Activated naive CD8-positive, alpha-beta T cell (primary cell): Measurements from ENCODE around the gene FRS3.

Experiments
- H3K27ac Mint-ChIP-seq: one replicate; pipeline ENCODE4 v1.8.0; 2021; ENCODE audit warnings: mixed read lengths
- H3K27me3 Mint-ChIP-seq: one replicate; pipeline ENCODE4 v1.8.0; 2021; ENCODE audit warnings: mixed read lengths
- H3K36me3 Mint-ChIP-seq: one replicate; pipeline ENCODE4 v1.8.0; 2021; ENCODE audit warnings: mixed read lengths
- H3K4me1 Mint-ChIP-seq: one replicate; pipeline ENCODE4 v1.8.0; 2021; ENCODE audit warnings: low read depth, mixed read lengths
- H3K4me3 Mint-ChIP-seq: one replicate; pipeline ENCODE4 v1.8.0; 2021; ENCODE audit warnings: mild to moderate bottlenecking, mixed read lengths
- H3K9me3 Mint-ChIP-seq: one replicate; pipeline ENCODE4 v1.8.0; 2021; ENCODE audit warnings: low read depth, mixed read lengths

Gene FRS3

GRCh38 chr6:41723530-41724227 is 56.0 kb downstream of the FRS3 start:
- no peaks in the 10 kb centered on the region for H3K27me3 Mint-ChIP-seq
- H3K9me3 Mint-ChIP-seq = no peaks in the 10 kb centered on the region
- H3K4me3 Mint-ChIP-seq = no peak overlapping the region
- no peaks in the 10 kb centered on the region for H3K36me3 Mint-ChIP-seq
- peaks cover 6% of the 10 kb centered on the region for H3K4me1 Mint-ChIP-seq
- H3K27ac Mint-ChIP-seq = no peak overlapping the region

- no peak overlapping the region for H3K27ac Mint-ChIP-seq
- H3K36me3 Mint-ChIP-seq = no peaks in the 10 kb centered on the region
- H3K27me3 Mint-ChIP-seq = no peaks in the 10 kb centered on the region
- no peak overlapping the region for H3K4me3 Mint-ChIP-seq
- no peaks in the 10 kb centered on the region for H3K9me3 Mint-ChIP-seq
- H3K4me1 Mint-ChIP-seq = peaks cover 5% of the 10 kb centered on the region
Measured at GRCh38 chr6:41722969-41723529, 56.7 kb downstream of the FRS3 start.

- Mint-ChIP-seq H3K27ac (no peak overlapping the region), H3K9me3 (no peaks in the 10 kb centered on the region), H3K27me3 (no peaks in the 10 kb centered on the region), H3K4me3 (no peak overlapping the region), H3K36me3 (no peaks in the 10 kb centered on the region), H3K4me1 (peaks cover 2% of the 10 kb centered on the region)
Measured at GRCh38 chr6:41721414-41721813, 58.3 kb downstream of the FRS3 start.

GRCh38 chr6:41720783-41721182 is 58.9 kb downstream of the FRS3 start:
- H3K4me1 Mint-ChIP-seq = peaks cover 8% of the 10 kb centered on the region
- no peak overlapping the region for H3K4me3 Mint-ChIP-seq
- no peaks in the 10 kb centered on the region for H3K9me3 Mint-ChIP-seq
- H3K27me3 Mint-ChIP-seq = no peaks in the 10 kb centered on the region
- no peaks in the 10 kb centered on the region for H3K36me3 Mint-ChIP-seq
- H3K27ac Mint-ChIP-seq = no peak overlapping the region

GRCh38 chr6:41720262-41720620 is 59.5 kb downstream of the FRS3 start:
- no peaks in the 10 kb centered on the region for H3K27me3 Mint-ChIP-seq
- no peaks in the 10 kb centered on the region for H3K9me3 Mint-ChIP-seq
- no peaks in the 10 kb centered on the region for H3K36me3 Mint-ChIP-seq
- peaks cover 11% of the 10 kb centered on the region for H3K4me1 Mint-ChIP-seq
- H3K27ac Mint-ChIP-seq = no peak overlapping the region
- H3K4me3 Mint-ChIP-seq = no peak overlapping the region
